Stimulated activated CD4-positive, alpha-beta T cell treated with anti-CD3 and anti-CD28 coated beads, Interleukin-1b, Interleukin-23, amount 100 ng/mL, for 48 hours (primary cell): ENCODE measurements around the gene UQCR11.

Experiments used
- DNase-seq: peaks from one replicate; pipeline ENCODE4 v3.0.0-alpha.2; 2020

UQCR11 gene

DNA sequence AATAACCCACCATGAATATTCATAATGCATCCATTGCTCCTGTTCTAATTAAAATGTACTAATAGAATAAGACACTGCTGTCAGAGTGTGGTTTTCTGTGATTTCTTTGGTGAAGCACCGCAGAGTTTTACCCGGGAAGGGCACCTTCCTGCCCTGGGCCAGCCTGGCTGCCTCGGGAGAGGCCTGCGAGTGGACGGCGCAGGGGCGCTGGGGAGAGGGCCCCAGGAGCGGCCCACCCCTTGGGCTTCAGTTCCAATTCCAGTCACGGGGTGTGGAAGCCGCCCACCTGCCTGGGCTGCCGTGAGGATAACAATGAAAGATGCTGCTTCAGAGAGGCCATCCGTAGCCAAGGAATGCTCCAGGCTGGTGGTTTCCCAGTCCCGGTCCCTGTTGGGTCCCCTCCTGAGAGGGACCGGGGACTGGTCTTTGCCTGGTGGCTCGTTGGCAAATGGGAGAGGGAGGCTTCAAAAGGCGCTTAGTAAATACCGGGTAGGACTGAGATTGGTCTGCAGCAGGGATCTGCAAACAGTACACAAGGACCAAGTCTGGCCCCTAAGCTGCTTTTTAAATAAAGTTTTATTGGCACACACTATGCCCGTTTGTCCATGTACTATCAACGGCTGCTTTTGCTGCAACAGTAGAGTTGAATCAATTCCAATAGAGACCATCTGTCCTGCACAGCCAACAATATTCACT lies 29.1 kb upstream of the UQCR11 start:
- DNase-seq: no peak

DNA sequence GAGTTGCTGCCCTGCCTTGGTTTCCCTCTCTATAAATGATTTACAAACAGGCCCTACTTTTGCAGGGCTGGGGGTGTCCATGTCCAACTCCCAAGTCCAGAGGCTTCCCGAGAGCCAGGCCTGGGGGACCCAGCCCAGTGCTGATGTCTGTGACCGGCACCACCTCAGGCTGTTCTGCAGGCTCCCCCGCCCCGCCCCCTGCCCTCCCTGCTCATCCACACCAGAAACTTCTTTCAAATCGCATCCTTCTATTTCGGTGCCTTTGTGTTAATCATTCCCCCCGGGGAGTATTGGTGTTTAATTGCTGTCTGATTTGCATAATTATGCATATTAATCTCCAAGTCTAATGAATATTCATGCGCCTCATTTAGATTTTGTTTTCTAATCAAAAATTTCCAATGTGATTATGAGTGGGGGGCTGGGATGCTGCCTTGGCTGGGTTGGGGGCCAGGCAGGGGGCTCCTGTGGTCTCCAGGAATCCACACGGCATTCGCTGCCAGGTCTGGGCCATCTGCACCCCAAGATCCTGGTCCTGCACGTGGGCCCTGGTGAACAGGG lies 28.1 kb upstream of the UQCR11 start:
- no peak for DNase-seq

DNA sequence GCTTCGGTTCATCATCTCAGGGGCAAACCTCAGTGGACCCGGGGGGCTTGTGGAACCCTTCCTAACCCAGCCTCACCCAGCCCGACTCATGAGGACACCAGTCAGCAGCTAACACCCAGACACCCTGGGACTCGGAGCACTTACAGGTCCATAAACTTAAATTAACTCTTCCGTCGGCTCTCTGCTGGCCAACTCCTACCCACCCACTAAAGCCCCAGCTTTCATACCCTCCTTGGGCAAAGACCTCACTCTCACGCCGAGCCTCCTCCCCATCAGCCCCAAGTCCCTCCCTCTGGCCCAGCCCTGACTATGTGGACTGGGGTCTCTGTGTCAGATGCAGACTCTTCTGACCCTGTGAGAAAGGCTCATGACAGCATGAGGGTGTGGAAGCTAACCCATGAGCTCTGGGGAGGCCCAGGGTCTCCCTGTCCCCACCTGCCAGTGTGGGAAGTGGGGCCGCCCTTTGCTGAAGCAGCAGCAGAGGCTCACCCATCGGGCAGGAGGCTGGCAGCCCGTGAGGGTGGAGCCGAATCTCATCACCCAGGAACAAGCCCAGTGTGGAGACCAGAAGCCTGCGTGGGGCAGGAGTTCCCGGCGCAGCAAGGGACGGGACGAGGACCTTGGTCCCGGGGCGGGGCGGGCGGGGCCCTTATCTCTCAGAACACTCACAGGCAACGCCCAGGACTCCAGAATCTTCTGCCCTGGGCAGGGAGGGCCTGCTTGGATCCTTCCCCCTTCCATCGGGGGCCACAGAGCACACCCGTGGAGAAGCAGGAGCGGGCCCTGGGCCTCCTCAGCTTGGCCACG lies 27.4 kb upstream of the UQCR11 start:
- no peak for DNase-seq

DNA sequence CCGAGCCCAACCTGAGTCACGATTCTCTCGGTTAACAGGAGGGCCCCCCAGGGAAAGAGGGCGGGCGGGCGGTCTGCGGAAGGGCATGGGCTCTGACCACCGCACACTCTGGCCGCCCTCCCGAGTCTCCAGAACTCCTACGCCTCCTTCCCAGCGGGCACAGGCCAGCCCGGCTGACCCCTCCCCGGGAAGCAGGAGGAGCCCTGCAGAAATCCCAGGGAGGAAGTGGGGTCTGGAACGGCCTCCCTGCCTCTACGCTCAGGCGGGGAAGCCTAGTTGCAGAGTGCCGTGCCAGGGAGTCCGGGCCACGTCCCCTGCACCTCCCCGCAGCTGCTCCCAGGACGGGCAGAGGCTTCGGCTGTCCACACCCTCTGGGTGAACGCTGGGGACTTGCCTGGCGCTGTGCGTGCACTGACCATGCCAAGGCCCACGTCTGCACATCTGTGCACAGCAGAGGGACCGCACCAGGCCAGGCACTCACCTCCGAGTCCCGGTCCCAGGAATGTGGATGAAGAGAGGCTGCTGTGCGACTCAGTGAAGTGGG lies 26.4 kb upstream of the UQCR11 start:
- DNase-seq: no peak

DNA sequence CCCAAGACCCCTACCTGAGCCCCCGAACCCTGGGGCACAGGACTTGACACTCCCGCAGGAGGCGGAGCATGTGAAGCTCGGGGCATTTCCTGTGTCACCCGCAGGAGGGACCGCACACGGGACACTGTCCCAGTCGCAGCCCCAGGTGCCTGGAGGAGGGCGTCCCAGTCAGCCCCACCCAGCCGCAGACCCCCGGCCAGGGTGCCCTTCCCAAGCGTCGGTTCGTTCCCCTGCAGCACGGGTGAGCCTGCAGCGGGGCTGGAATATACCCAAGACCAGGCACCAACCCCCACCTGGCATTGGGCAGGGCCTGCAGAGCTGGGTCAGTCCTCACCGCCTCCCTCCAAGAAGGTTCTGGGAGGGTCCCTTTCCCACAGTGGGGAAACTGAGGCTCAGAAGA lies 25.5 kb upstream of the UQCR11 start:
- no peak for DNase-seq

DNA sequence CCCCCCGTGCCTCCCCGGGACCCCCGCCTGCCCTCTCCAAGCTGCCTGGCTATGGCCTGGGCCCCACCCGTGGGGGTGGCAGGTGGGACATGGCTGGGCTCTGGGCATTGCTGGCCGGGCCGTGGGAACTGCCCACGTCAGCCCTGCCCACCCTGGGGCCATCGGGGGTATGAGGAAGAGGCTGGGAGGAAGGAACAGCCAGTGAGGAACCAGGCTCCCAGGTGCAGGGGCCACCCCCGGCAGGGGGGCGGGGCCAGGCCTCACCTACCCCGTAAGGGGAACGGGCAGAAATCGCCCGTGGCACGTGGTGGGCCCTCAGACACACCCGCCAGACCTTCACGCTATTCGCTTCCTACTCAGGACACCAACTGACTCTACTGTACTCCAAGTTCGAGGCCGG lies 24.8 kb upstream of the UQCR11 start:
- no peak for DNase-seq

DNA sequence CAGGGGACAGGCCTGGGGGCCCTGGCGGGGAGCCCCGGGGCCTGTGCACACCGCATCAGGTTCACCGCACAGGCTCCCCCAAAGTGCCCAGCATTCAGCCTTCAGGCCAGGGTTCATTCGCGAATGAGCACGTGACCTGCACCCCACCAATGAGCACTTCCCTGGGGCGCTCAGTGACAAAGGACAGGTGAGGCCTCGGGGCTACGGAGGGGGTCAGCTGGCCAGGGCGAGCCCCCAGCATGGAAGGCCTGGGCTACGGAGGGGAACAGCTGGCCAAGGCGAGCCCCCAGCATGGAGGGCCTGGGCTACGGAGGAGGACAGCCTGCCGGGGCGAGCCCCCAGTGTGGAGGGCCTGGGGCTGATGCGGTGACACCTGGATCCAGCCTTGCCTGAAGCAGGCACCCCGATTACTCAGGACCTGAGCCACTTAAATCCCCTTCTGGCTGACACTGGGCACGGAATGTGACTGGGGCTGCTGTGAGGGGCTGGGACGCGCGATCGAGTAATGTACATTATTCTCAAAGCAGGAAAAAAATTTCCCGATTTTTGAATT lies 24.1 kb upstream of the UQCR11 start:
- no peak for DNase-seq

DNA sequence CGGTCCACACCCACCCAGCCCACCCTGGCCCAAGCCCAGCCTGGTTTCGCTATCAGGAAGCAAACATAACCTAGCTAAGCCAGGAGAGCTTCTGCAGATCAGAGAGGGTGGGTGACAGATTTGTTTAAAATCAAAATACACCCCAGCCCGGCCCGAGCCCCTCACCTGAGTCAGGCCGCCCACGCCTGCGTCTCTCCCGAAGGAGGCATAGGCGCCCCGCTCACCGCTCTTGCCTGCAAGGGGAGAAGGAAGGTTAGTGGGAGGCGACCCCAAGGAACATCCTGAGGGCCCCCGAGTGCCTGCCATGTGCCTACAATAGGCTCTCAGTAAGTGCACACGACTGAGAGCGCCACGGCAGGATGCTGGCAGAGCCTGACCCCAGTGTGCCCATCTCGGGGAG lies 21.9 kb upstream of the UQCR11 start:
- DNase-seq: no peak

DNA sequence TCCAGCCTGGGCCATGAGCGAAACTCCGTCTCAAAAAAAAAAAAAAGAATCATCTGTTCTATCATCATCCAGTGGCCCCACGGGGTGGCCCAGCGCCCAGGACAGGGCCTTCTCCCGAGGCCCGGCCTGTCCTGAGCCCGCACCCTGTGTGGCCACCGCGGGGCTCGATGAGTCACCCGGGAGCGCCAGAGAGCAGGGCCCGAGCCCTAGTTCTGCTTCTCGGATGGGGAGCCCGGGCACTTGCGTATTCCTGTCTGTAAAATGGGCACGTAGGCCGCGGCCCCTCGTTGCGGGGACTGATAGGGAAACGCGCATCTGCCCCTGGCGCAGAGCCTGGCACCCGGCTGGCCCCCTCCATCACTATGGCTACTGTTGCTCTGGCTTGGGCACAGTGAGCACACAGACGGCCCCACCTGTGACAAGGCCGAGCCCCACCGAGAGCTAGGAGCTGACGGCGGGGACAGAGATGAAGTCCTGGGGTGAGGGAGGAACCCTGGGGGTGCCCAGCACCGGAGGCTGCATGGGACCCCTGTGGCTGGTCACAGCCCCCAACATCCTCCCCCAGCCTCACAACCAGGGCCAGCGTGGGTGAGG lies 21.3 kb upstream of the UQCR11 start:
- no peak for DNase-seq

DNA sequence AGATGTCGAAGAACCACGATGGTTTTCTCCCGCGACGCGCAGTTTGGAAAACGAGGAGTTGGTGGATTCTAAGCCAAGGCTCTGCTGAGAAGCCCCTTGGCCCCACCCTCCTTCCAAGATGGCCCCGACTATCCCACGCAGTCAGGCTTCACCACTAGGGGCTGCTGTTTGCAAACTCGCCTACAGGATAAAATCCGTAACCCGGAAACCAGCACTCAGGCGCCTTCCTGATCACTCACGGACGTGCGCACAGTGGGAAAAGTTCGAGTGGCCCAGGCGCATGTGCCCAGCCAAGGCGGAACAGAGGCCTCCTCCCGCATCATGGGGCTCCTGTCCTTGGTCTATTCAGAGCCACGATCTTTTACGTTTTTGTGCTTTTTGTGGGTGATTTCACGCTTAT lies 19.2 kb upstream of the UQCR11 start:
- DNase-seq: peak; percentile 40

DNA sequence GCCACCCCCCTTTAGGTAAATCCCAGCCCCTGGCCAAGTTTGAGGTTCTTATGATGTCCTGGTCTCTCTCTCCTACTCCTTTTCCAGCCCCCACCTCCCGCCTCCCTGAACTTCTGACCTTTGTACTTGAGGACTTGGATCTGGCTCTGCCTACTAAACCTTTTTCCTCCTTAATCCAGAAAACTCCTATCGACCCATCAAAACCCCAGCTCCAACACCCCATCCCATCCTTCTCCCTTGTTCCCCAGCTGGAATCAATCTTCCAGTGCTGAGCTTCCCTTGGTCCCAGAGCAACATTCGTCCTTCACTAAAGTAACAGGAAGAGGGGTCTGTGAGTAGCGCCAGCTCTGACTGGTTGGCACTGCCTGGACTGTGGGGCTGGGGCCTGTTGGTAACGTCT lies 17.3 kb upstream of the UQCR11 start:
- no peak for DNase-seq

DNA sequence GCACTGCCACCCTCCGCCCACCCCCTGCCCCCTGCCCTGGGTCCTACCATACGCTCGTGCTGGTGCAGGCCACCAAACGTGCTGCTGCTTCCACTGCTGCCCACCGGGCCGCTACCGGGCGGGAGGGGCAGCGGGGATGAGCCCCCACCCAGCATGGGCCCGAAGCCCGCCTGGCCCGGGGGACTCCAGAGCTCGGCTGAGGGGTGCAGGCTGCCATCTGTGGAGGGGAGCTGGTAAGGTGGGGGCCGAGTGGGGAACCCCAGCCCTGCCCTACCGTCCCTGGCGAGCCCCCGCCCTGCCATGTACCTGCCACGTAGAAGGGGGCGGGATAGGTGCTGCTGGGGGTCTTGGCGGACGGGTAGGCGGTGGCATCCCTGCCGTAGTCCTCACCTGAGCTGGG lies 16.7 kb upstream of the UQCR11 start:
- no peak for DNase-seq

DNA sequence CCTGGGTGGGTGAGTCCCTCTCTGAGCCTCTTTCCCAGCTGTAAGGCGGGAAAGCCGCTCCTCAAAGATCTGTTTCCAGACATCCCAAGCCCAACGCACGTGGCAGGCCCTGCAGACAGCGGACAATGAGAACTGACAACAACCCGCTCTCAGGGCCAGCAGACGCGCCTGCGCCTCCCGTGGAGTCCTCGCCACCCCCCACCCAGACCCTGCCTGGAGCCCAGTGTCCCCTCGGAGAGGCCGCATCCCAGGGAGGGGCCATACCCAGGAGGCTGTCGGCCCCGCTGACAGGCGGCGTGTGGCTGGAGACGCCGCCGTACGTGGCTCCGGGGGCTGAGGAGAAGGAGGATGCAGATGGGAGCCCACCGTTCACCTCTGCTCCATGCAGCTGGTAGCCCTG lies 16.3 kb upstream of the UQCR11 start:
- no peak for DNase-seq

DNA sequence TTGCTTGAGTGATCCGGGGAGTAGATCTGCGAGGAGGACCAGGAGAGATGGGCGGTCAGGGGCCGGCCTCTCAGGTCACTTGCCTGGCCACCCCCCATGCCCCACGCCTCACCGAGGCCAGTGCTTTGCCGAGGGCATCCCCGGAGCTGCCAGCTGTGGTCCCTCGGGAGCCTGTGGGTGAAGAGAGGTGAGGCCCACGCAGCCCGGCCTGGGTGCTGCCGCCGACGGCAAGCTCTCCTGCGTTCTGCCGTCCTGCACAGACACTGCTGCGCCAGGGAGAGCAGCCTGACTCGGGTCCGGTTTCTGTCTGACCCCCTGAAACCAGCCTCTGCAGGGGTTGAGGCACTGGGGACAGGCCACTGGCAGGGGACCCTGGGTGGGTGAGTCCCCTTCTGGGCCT lies 15.8 kb upstream of the UQCR11 start:
- DNase-seq: no peak

DNA sequence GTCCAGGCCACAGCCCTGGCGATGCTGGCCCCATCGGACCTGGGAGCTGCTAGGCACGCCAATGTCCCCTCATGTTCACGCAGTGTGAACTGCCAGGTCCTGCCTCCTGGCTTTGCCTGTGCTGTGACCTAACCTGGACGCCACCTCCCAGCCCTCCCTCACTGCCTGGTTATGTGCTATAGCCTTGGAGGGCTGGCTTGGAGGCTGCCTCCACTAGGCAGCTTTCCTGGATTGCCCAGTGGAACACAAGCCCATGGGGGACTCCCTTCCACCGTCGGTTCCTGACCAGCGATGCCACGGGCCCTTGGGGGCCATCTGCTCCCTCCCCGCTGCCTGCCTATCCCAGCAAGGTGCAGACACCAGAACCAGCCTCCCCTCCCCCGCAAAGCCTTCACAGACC lies 15.2 kb upstream of the UQCR11 start:
- DNase-seq: no peak

DNA sequence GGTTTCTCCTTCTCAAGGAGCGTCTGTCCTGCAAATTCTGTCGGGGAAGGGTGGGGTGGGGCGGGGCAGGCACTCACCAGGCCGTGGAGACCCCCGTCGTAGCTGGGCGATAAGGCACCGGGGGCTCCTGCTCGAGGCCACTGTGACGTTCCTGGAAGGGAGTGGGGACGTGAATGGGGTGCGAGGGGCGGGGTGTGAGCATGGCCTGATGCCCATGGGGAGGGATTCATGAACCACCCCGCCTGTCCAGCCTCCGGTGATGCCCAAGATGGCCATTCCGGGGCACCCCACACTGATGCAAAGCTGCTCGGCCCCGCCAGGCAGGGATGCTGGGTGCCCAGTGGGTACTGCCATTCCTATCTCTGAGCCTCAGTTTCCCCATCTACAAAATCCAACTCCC lies 14.4 kb upstream of the UQCR11 start:
- DNase-seq: no peak

DNA sequence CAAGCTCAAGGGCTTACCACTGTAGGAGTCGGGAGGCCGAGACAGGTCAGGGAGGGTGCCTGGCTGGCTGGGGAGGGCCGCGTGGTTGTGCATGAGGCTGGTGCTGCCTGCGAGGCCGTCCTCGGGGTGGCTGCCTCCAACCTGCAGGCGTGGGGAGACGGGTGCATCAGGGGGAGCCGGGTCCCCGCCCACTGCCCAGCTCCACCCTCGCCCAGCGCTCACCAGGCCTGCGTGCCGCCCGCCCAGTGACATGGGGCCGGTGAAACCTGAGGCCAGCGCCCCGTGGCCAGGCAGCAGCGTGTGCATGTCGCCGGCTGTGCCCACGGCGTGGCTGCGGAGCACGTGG lies 13.8 kb upstream of the UQCR11 start:
- no peak for DNase-seq

DNA sequence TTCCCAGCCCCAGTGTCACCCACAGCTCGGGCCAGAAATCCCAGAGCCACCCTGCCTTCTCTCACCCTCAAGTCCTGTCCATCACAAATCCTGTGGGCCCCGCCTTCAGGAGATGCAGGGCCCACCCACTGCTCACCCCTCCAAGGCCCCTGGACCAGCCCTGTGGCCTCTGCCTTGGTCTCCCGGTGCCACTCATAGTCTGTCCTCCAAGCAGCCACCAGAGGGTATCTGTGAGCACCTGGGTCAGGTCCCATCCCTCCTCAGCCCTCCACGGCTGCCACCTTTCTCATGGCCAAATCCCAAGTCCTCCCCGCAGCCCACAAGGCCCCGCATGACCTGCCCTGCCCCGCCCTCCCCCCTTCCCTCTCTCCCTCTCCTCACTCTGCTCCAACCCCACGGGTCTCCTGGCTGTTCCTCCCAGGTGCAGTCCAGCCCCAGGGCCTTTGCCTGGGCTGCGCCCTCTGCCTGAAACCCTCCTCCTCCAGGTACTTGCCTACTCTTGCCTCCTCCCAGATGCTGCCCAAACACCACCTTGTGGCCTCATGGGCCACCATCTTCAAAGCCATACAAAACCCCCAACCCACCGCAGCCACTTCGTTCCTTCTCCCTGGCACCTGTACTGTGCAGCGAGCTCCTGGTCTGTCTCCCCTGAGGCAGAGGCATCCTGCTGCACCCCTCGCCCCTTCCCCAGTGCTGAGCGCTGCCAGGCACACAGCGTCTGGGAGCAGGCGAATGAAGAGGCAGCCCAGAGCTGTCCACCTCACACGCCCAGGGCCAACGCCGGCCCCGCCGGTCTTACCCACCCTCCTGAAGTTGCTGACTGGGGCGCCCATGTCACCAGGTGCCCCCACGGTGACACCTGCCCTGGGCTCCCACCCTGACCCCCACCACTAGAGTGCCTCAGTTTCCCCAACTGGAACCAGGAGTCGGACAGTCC lies 13.2 kb upstream of the UQCR11 start:
- no peak for DNase-seq

DNA sequence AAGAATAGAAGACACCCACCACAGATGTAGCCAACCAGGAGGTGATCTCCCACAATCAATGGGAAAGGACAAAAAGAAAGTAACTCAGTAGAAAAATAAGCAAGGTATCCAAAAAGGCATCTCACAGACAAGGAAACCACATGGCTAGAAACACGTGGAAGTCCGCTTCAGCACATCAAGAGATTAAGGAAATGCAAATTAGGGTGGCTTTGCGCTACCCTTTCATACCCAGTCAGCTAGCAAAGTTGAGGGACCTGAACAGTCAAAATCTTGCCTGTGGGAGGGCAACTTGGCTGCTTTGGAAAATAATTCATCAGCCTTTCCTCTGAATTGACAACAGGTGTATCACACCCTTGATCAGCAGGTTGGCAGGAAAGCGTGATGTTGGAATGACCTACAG lies 11.6 kb upstream of the UQCR11 start:
- DNase-seq: peak; percentile 31

DNA sequence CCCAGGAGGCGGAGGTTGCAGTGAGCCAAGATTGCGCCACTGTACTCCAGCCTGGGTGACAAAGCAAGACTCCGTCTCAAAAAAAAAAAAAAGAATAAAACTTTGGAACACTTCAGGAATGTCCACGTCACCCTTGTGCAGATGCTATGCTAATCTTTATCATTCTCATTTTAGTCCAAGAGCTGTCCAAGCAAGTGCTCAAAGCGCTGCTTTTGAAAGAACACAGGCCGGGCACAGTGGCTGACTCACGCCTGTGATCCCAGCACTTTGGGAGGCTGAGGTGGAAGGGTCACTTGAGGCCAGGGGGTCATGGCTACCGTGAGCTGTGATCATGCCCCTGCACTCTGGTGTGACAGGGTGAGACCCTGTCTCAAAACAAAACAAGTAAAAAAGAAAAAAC lies 11.1 kb upstream of the UQCR11 start:
- no peak for DNase-seq

DNA sequence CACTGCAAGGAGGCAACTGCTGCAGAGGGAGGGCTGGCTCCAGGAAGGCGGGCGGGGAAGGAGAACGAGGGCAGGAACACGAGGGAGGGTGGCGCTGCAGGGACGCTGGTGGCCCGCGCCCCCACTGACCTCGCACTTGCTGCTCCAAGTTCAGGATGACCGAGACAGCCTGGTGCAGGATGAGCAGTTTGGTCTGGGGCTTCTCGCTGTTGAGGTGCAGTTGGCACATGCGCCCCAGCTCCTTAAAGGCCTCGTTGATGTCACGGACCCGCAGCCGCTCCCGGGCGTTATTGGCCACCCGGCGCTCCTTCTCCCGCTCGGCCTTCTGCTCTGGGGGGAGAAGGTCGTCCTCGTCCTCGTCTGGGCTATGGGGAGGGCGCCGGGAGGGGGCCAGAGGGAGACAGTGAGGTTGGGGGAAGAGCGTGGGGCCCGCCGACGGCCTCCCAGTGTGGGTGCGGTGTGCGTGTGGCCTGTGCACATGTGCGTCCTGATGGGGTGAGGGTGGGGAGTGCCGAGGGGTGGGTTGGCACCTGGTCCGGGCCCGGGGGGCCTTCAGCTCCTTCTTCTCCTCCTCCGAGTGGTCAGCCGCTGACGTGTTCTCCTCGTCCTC lies 10.0 kb upstream of the UQCR11 start:
- DNase-seq: no peak
